Measurements from ENCODE around the gene RNF31. TPM values are rescaled to one million over a fixed set of nuclear protein-coding genes. Genes with fewer than 3 reads are reported as not detected.

Gene RNF31
- total and polyA plus RNA-seq, 2 of the 13 experiments (the other 11 are each of a cell fraction or from before 2014, with no cell fraction given): 48.2 to 86.8 TPM

GRCh38 chr14:24136684-24137528 is 10.4 kb upstream of the RNF31 start (continued):
- no peak for TF ChIP-seq ZNF737 (CRISPR knock-in tag; IDR thresholded peaks at IDR 0.05; ENCODE audit: borderline replicate concordance)
- no peak for TF ChIP-seq SCMH1 (CRISPR knock-in tag; IDR thresholded peaks at IDR 0.05; ENCODE audit: borderline replicate concordance)
- no peak for TF ChIP-seq ZNF792 (CRISPR knock-in tag; IDR thresholded peaks at IDR 0.05)
- no peak for TF ChIP-seq TBL1XR1 (IDR thresholded peaks at IDR 0.05; ENCODE audit: borderline replicate concordance, low read length, partially characterized antibody)
- no peak; the same call in 1 of the 2 replicates for TF ChIP-seq THRA (CRISPR knock-in tag; IDR thresholded peaks at IDR 0.05; ENCODE audit: borderline replicate concordance)
- peak in 1 of 2 experiments; percentile 33; a peak in 1 of 4 replicates for TF ChIP-seq KLF16 (CRISPR knock-in tag; IDR thresholded peaks at IDR 0.05)
- 0 out of 2 replicates have a peak, but pooled peaks have one; percentile 12 for TF ChIP-seq ZNF577 (CRISPR knock-in tag; IDR thresholded peaks at IDR 0.05; ENCODE audit: borderline replicate concordance, low read depth)
- TF ChIP-seq ZNF160 (CRISPR knock-in tag; IDR thresholded peaks at IDR 0.05): no peak
- TF ChIP-seq ATM (IDR thresholded peaks at IDR 0.05; ENCODE audit: borderline replicate concordance): no peak
- TF ChIP-seq TRAFD1 (CRISPR knock-in tag; IDR thresholded peaks at IDR 0.05; ENCODE audit: borderline replicate concordance): no peak
- TF ChIP-seq ZNF781 (CRISPR knock-in tag; IDR thresholded peaks at IDR 0.05; ENCODE audit: borderline replicate concordance, not compliant biosample characterization): no peak
- no peak for TF ChIP-seq ZXDC (CRISPR knock-in tag; IDR thresholded peaks at IDR 0.05)
- TF ChIP-seq ZNF772 (CRISPR knock-in tag; IDR thresholded peaks at IDR 0.05): no peak
- no peak for TF ChIP-seq RCOR2 (CRISPR knock-in tag; IDR thresholded peaks at IDR 0.05)
- TF ChIP-seq SIX1 (CRISPR knock-in tag; IDR thresholded peaks at IDR 0.05; ENCODE audit: borderline replicate concordance): no peak
- TF ChIP-seq HMG20B (CRISPR knock-in tag; conservative IDR thresholded peaks at IDR 0.05): no peak
- TF ChIP-seq PHF8 (CRISPR knock-in tag; IDR thresholded peaks at IDR 0.05): no peak
- no peak for TF ChIP-seq ZNF296 (CRISPR knock-in tag; conservative IDR thresholded peaks at IDR 0.05)
- no peak for TF ChIP-seq ZFAT (CRISPR knock-in tag; conservative IDR thresholded peaks at IDR 0.05)
- TF ChIP-seq GPN1 (CRISPR knock-in tag; IDR thresholded peaks at IDR 0.05; ENCODE audit: borderline replicate concordance): no peak
- TF ChIP-seq ZBTB46 (CRISPR knock-in tag; IDR thresholded peaks at IDR 0.05; ENCODE audit: borderline replicate concordance): no peak

All from HepG2 (cell line).